HG02973 (cell line): ENCODE data around the gene LBX2.
A peak's percentile ranks its signal among the peaks of the same experiment; 100 is the strongest.

ENCODE experiments used
- ATAC-seq: cut with Tn5 transposase; IDR thresholded peaks from one replicate; pipeline ENCODE4 v1.9.1; 2021; ENCODE audit warnings: moderate library complexity; ENCODE audit not compliant: unreplicated experiment

LBX2 gene

GRCh38 chr2:74458132-74458937 is 41.1 kb downstream of the LBX2 start, which contains the start of gene WBP1:
WBP1 (plus strand) TSS chr2:74458438; CDS start chr2:74458603, 165 bp downstream.
- peak; percentile 75 for ATAC-seq

- peak; percentile 35 for ATAC-seq
Observed at GRCh38 chr2:74457549-74458131, 41.8 kb downstream of the LBX2 start.

DNA sequence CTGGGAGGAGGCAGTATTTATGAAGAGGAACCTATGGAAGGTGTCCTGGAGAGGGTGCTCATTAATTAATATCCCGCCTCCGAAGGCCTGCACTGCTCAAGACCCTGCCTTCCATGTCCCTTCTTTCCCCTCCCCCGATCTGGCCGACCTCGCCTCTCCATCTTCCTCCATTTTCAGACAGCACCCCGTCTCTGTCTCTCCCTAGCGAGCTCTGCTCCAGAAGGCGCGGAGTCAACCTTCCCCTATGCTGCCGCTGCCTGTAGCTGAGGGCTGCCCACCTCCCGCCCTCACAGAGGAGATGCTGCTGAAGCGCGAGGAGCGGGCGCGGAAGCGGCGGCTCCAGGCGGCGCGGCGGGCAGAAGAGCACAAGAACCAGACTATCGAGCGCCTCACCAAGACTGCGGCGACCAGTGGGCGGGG is 42.3 kb downstream of the LBX2 start:
- ATAC-seq, result no peak

- ATAC-seq, result peak; percentile 31
Observed at GRCh38 chr2:74454654-74455511, 44.5 kb downstream of the LBX2 start, which contains the start of gene INO80B. INO80B (plus strand) TSS chr2:74455087; CDS start chr2:74455117, 30 bp downstream.

DNA sequence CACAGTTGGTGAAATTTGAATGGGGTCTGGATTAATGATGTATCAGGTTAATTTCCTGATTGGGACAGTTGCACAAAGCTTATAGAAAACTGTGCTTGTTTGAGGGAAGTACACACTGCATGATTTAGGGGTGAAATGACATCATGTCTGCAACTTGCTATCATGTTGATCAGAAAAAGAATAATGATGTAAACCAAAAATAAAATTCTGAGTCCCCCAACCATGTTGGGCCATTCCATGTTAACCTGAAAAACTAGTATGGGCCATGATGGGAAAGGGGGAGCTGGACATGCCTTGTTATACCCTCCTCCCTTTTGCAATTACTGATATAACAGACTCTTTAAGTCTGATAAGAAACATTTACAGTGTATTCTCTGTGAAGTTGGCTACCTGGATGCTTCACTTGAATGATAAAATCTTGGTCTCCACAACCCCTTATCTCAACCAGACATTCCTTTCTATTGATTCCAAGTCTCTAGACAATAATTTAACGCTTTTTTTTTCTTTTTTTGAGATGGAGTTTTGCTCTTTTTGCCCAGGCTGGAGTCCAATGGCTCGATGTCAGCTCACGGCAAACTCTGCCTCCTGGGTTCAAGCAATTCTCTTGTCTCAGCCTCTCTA is 48.7 kb downstream of the LBX2 start:
- no peak for ATAC-seq

DNA sequence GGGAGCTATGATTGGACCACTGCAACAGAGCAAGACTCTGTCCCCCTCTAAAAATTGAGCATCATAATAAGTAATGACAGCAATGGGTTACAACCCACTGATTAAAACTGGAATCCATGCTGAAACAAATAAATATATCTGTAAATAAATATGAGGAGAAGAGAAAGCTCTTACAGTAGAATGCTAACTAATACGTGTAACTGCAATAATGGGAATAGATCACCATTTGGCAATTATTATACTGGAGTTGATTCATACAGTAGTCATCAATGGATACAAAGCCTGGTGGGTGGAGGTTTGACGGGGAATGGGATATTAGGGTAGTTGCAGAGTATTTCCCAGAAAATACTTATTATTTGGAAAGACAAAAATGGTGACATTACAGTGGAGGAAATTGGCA is 50.6 kb downstream of the LBX2 start:
- no peak for ATAC-seq
